Ishikawa (cell line): Measurements from ENCODE around the gene FRMPD2.

Experiments
- CEBPB ChIP-seq: IDR thresholded peaks from 2 replicates; pipeline ENCODE4 v1.6.1; 2012
- CREB1 ChIP-seq: IDR thresholded peaks from 2 replicates; pipeline ENCODE4 v1.6.1; 2012; ENCODE audit warnings: low read depth
- EGR1 ChIP-seq: IDR thresholded peaks from 2 replicates; pipeline ENCODE4 v1.6.1; 2012
- EP300 ChIP-seq: IDR thresholded peaks from 2 replicates; pipeline ENCODE4 v1.6.1; 2012; ENCODE audit warnings: borderline replicate concordance
- FOXM1 ChIP-seq: IDR thresholded peaks from 2 replicates; pipeline ENCODE4 v1.6.1; 2012; ENCODE audit warnings: low read depth, borderline replicate concordance
- MAX ChIP-seq: IDR thresholded peaks from 2 replicates; pipeline ENCODE4 v1.6.1; 2012
- NFIC ChIP-seq: IDR thresholded peaks from 2 replicates; pipeline ENCODE4 v1.6.1; 2012
- RAD21 ChIP-seq: IDR thresholded peaks from 2 replicates; pipeline ENCODE4 v1.6.1; 2012; ENCODE audit warnings: low read depth
- REST ChIP-seq: IDR thresholded peaks from 2 replicates; pipeline ENCODE4 v1.6.1; 2012; ENCODE audit warnings: low read depth, mild to moderate bottlenecking
- TAF1 ChIP-seq: IDR thresholded peaks from 2 replicates; pipeline ENCODE4 v1.6.1; 2012; ENCODE audit warnings: low read depth, mild to moderate bottlenecking
- TCF12 ChIP-seq: IDR thresholded peaks from 2 replicates; pipeline ENCODE4 v1.6.1; 2012; ENCODE audit warnings: low read depth
- TEAD4 ChIP-seq: IDR thresholded peaks from 2 replicates; pipeline ENCODE4 v1.6.1; 2012
- USF1 ChIP-seq: IDR thresholded peaks from 2 replicates; pipeline ENCODE4 v1.6.1; 2012
- YY1 ChIP-seq: IDR thresholded peaks from 2 replicates; pipeline ENCODE4 v1.6.1; 2012; ENCODE audit warnings: low read depth
- ZBTB7A ChIP-seq: IDR thresholded peaks from 2 replicates; pipeline ENCODE4 v1.6.1; 2012; ENCODE audit warnings: low read depth

Gene FRMPD2

GRCh38 chr10:48245977-48246376 lies 28.5 kb downstream of the FRMPD2 start:
- TF ChIP-seq RAD21 (no peak), USF1 (no peak), FOXM1 (no peak), CEBPB (no peak)

GRCh38 chr10:48243487-48243886 lies 31.0 kb downstream of the FRMPD2 start:
- TF ChIP-seq TEAD4 = no peak
- TF ChIP-seq NFIC = peak; percentile 24; the same call in 1 of the 2 replicates

GRCh38 chr10:48242171-48242904 lies 32.2 kb downstream of the FRMPD2 start:
- no peak for TF ChIP-seq TAF1
- no peak for TF ChIP-seq EP300
- no peak for TF ChIP-seq EGR1
- no peak for TF ChIP-seq MAX
- no peak for TF ChIP-seq YY1
- no peak for TF ChIP-seq TEAD4
- TF ChIP-seq CEBPB = no peak
- TF ChIP-seq NFIC = no peak
- TF ChIP-seq TCF12 = no peak
- no peak for TF ChIP-seq RAD21
- TF ChIP-seq REST = no peak
- TF ChIP-seq ZBTB7A = no peak
- no peak for TF ChIP-seq CREB1
- TF ChIP-seq FOXM1 = no peak
- TF ChIP-seq USF1 = no peak

- TF ChIP-seq REST = no peak
- no peak for TF ChIP-seq CEBPB
- no peak for TF ChIP-seq EGR1
- TF ChIP-seq YY1 = no peak
- TF ChIP-seq TEAD4 = no peak
- TF ChIP-seq EP300 = no peak
- TF ChIP-seq FOXM1 = no peak
- no peak for TF ChIP-seq NFIC
- TF ChIP-seq MAX = no peak
- no peak for TF ChIP-seq RAD21
- no peak for TF ChIP-seq ZBTB7A
- no peak for TF ChIP-seq CREB1
These were observed 33.2 kb downstream of the FRMPD2 start for GRCh38 chr10:48241332-48241731.

- no peak for TF ChIP-seq RAD21
- TF ChIP-seq TEAD4 = no peak
- no peak for TF ChIP-seq NFIC
- TF ChIP-seq CREB1 = no peak
- TF ChIP-seq USF1 = no peak
- TF ChIP-seq EP300 = no peak
- TF ChIP-seq EGR1 = no peak
- no peak for TF ChIP-seq REST
- no peak for TF ChIP-seq ZBTB7A
- TF ChIP-seq FOXM1 = no peak
- no peak for TF ChIP-seq CEBPB
- no peak for TF ChIP-seq TAF1
- no peak for TF ChIP-seq MAX
- no peak for TF ChIP-seq YY1
These were observed 34.3 kb downstream of the FRMPD2 start for GRCh38 chr10:48240196-48240595.
